Measurements from ENCODE around the gene USP36. TPM values are rescaled to one million over a fixed set of nuclear protein-coding genes. Genes with fewer than 3 reads are reported as not detected.
"Not testable (repeated sequence)": the region's sequence is repeated elsewhere in the genome, so short reads cannot be mapped to it uniquely, and the experiment has no call there.

USP36 gene
- total RNA-seq = 30.8 and 34.8 TPM in 2 replicates

- H3K4me1 ChIP-seq (ENCODE audit: insufficient read depth, low read length) = peaks cover 25% of the 10 kb centered on the region
- DNase-seq (ENCODE audit: insufficient read length, low spot score, missing footprints) = peak; percentile 99
- peaks cover 15% of the 10 kb centered on the region for H3K36me3 ChIP-seq (ENCODE audit: insufficient read depth, low read length)
- peak within 1 kb of the TSS; percentile 93 for H3K4me3 ChIP-seq (ENCODE audit: insufficient read depth, low read length)
- peaks cover 21% of the 10 kb centered on the region for H4K20me1 ChIP-seq (ENCODE audit: insufficient read depth, low read length)
- no peak for TF ChIP-seq CTCF (IDR thresholded peaks at IDR 0.05; ENCODE audit: extremely low read depth, low read depth, low read length)
- peaks cover 42% of the 10 kb centered on the region for H3K79me2 ChIP-seq (ENCODE audit: insufficient read depth, low read length)
- H3K9me3 ChIP-seq (ENCODE audit: low read depth, low read length) = no peaks in the 10 kb centered on the region
- H3K27ac ChIP-seq (ENCODE audit: low read depth, low read length) = peak within 1 kb of the TSS; percentile 87
- H3K27me3 ChIP-seq (ENCODE audit: insufficient read depth, low read length) = no peaks in the 10 kb centered on the region
- peak within 1 kb of the TSS; percentile 74 for H2AFZ ChIP-seq (ENCODE audit: low read length)
- H3K4me2 ChIP-seq (ENCODE audit: insufficient read depth, low read length) = peak within 1 kb of the TSS; percentile 93
Measured at GRCh38 chr17:78840780-78841611, at the start of gene USP36. Gene USP36, minus strand, starts transcription at chr17:78840814. Its CDS starts 4,451 bp downstream, at chr17:78836363.

- peaks cover 31% of the 10 kb centered on the region for H3K36me3 ChIP-seq (ENCODE audit: insufficient read depth, low read length)
- H3K9me3 ChIP-seq (ENCODE audit: low read depth, low read length); H3K4me3 ChIP-seq (ENCODE audit: insufficient read depth, low read length); H3K27me3 ChIP-seq (ENCODE audit: insufficient read depth, low read length); H3K4me2 ChIP-seq (ENCODE audit: insufficient read depth, low read length); H2AFZ ChIP-seq (ENCODE audit: low read length); H3K4me1 ChIP-seq (ENCODE audit: insufficient read depth, low read length); DNase-seq (ENCODE audit: insufficient read length, low spot score, missing footprints); H3K27ac ChIP-seq (ENCODE audit: low read depth, low read length): not testable (repeated sequence)
- H3K79me2 ChIP-seq (ENCODE audit: insufficient read depth, low read length) = peaks cover 97% of the 10 kb centered on the region
- H4K20me1 ChIP-seq (ENCODE audit: insufficient read depth, low read length) = peaks cover 60% of the 10 kb centered on the region
Measured at GRCh38 chr17:78890096-78890495, 49.5 kb upstream of the USP36 start.

GRCh38 chr17:78889531-78889930 is 48.9 kb upstream of the USP36 start:
- H4K20me1 ChIP-seq (ENCODE audit: insufficient read depth, low read length) = peaks cover 58% of the 10 kb centered on the region
- H3K4me1 ChIP-seq (ENCODE audit: insufficient read depth, low read length) = peaks cover 7% of the 10 kb centered on the region
- H3K79me2 ChIP-seq (ENCODE audit: insufficient read depth, low read length) = peaks cover 98% of the 10 kb centered on the region
- H3K27me3 ChIP-seq (ENCODE audit: insufficient read depth, low read length) = no peaks in the 10 kb centered on the region
- H3K4me3 ChIP-seq (ENCODE audit: insufficient read depth, low read length) = no peak overlapping the region
- H3K4me2 ChIP-seq (ENCODE audit: insufficient read depth, low read length) = no peak overlapping the region
- no peaks in the 10 kb centered on the region for H3K9me3 ChIP-seq (ENCODE audit: low read depth, low read length)
- TF ChIP-seq CTCF (IDR thresholded peaks at IDR 0.05; ENCODE audit: extremely low read depth, low read depth, low read length) = no peak
- no peak overlapping the region for H2AFZ ChIP-seq (ENCODE audit: low read length)
- no peak for DNase-seq (ENCODE audit: insufficient read length, low spot score, missing footprints)
- H3K27ac ChIP-seq (ENCODE audit: low read depth, low read length) = no peak overlapping the region
- H3K36me3 ChIP-seq (ENCODE audit: insufficient read depth, low read length) = peaks cover 31% of the 10 kb centered on the region

- Histone ChIP-seq H4K20me1 (ENCODE audit: insufficient read depth, low read length) (peaks cover 56% of the 10 kb centered on the region), H3K4me3 (ENCODE audit: insufficient read depth, low read length) (no peak overlapping the region), H2AFZ (ENCODE audit: low read length) (no peak overlapping the region), H3K27ac (ENCODE audit: low read depth, low read length) (no peak overlapping the region), H3K36me3 (ENCODE audit: insufficient read depth, low read length) (peaks cover 31% of the 10 kb centered on the region), H3K79me2 (ENCODE audit: insufficient read depth, low read length) (peaks cover 98% of the 10 kb centered on the region), H3K9me3 (ENCODE audit: low read depth, low read length) (no peaks in the 10 kb centered on the region), H3K27me3 (ENCODE audit: insufficient read depth, low read length) (no peaks in the 10 kb centered on the region), H3K4me1 (ENCODE audit: insufficient read depth, low read length) (peaks cover 12% of the 10 kb centered on the region), H3K4me2 (ENCODE audit: insufficient read depth, low read length) (no peak overlapping the region)
- DNase-seq (ENCODE audit: insufficient read length, low spot score, missing footprints) = peak; percentile 46
- TF ChIP-seq CTCF (IDR thresholded peaks at IDR 0.05; ENCODE audit: extremely low read depth, low read depth, low read length) = no peak
Measured at GRCh38 chr17:78888941-78889518, 48.4 kb upstream of the USP36 start.
